Nephron (organoid): ENCODE results near the gene SIPA1L3.

Experiments
- H3K27ac Mint-ChIP-seq, 3 experiments: 2 replicates each; pipeline ENCODE4 v1.8.0; 2020; ENCODE audit warnings: mixed read lengths in 3 of 3, mild to moderate bottlenecking in 2 of 3, moderate library complexity in 1 of 3
- H3K27me3 Mint-ChIP-seq: 2 replicates; pipeline ENCODE4 v1.8.0; 2021; ENCODE audit warnings: low read depth, mild to moderate bottlenecking, moderate library complexity, mixed read lengths
- H3K36me3 Mint-ChIP-seq: 2 replicates; pipeline ENCODE4 v1.8.0; 2020; ENCODE audit warnings: low read depth, mixed read lengths
- H3K4me1 Mint-ChIP-seq: 2 replicates; pipeline ENCODE4 v1.8.0; 2020; ENCODE audit warnings: mixed read lengths
- H3K4me3 Mint-ChIP-seq, 3 experiments: 2 replicates each; pipeline ENCODE4 v1.8.0; 2020; ENCODE audit warnings: mild to moderate bottlenecking in 3 of 3, mixed read lengths in 3 of 3, moderate library complexity in 2 of 3
- H3K9me3 Mint-ChIP-seq: 2 replicates; pipeline ENCODE4 v1.8.0; 2020; ENCODE audit warnings: mixed read lengths
- CTCF ChIP-seq, 3 experiments: fragments of 200-600 bp; sonication (generic); IDR thresholded peaks; one replicate each; pipeline ENCODE4 v1.5.0; 2021; ENCODE audit warnings: antibody characterized with exemption in 3 of 3; ENCODE audit not compliant: unreplicated experiment in 3 of 3

The SIPA1L3 gene

GRCh38 chr19:37947778-37948177, 40.8 kb downstream of the SIPA1L3 start:
- Mint-ChIP-seq H3K4me3 (no peak overlapping the region), H3K9me3 (peaks cover 2% of the 10 kb centered on the region), H3K27me3 (no peaks in the 10 kb centered on the region), H3K36me3 (peaks cover 12% of the 10 kb centered on the region), H3K4me1 (no peaks in the 10 kb centered on the region), H3K27ac (peak overlapping the region in 1 of 3 experiments; percentile 42)
- TF ChIP-seq CTCF (IDR thresholded peaks at IDR 0.05; ENCODE audit: unreplicated experiment in 3 of 3): no peak

- TF ChIP-seq CTCF (IDR thresholded peaks at IDR 0.05; ENCODE audit: unreplicated experiment in 3 of 3): no peak
- peaks cover 2% of the 10 kb centered on the region for H3K9me3 Mint-ChIP-seq
- peaks cover 12% of the 10 kb centered on the region for H3K36me3 Mint-ChIP-seq
- no peak overlapping the region for H3K27ac Mint-ChIP-seq
- H3K27me3 Mint-ChIP-seq: no peaks in the 10 kb centered on the region
- H3K4me1 Mint-ChIP-seq: peaks cover 4% of the 10 kb centered on the region
- no peak overlapping the region for H3K4me3 Mint-ChIP-seq
Observed at GRCh38 chr19:37948362-37948761, 41.4 kb downstream of the SIPA1L3 start.

GRCh38 chr19:37950471-37951175, 43.6 kb downstream of the SIPA1L3 start:
- TF ChIP-seq CTCF (IDR thresholded peaks at IDR 0.05; ENCODE audit: unreplicated experiment in 3 of 3): no peak
- H3K36me3 Mint-ChIP-seq: peaks cover 12% of the 10 kb centered on the region
- no peaks in the 10 kb centered on the region for H3K27me3 Mint-ChIP-seq
- H3K4me3 Mint-ChIP-seq: no peak overlapping the region
- peaks cover 15% of the 10 kb centered on the region for H3K4me1 Mint-ChIP-seq
- no peak overlapping the region for H3K27ac Mint-ChIP-seq
- peaks cover 2% of the 10 kb centered on the region for H3K9me3 Mint-ChIP-seq

GRCh38 chr19:37951816-37952210, 44.8 kb downstream of the SIPA1L3 start:
- TF ChIP-seq CTCF (IDR thresholded peaks at IDR 0.05; ENCODE audit: unreplicated experiment in 3 of 3): no peak
- Mint-ChIP-seq H3K27ac (no peak overlapping the region), H3K36me3 (peaks cover 12% of the 10 kb centered on the region), H3K9me3 (peaks cover 2% of the 10 kb centered on the region), H3K4me3 (no peak overlapping the region), H3K27me3 (no peaks in the 10 kb centered on the region), H3K4me1 (peaks cover 17% of the 10 kb centered on the region)

- no peak for TF ChIP-seq CTCF (IDR thresholded peaks at IDR 0.05; ENCODE audit: unreplicated experiment in 3 of 3)
- Mint-ChIP-seq H3K4me1 (peaks cover 17% of the 10 kb centered on the region), H3K4me3 (no peak overlapping the region), H3K9me3 (peaks cover 2% of the 10 kb centered on the region), H3K27me3 (no peaks in the 10 kb centered on the region), H3K27ac (peak overlapping the region; percentile 37 to 95 (median 79)), H3K36me3 (peaks cover 12% of the 10 kb centered on the region)
Observed at GRCh38 chr19:37953171-37953917, 46.3 kb downstream of the SIPA1L3 start.
